GM21528 (cell line): ENCODE results near the gene CCDC141.
"Not testable (repeated sequence)": the region's sequence is repeated elsewhere in the genome, so short reads cannot be mapped to it uniquely, and the experiment has no call there.

Source experiments
- ATAC-seq: cut with Tn5 transposase; IDR thresholded peaks from one replicate; pipeline ENCODE4 v1.9.1; 2021; ENCODE audit warnings: mild to moderate bottlenecking, moderate library complexity; ENCODE audit not compliant: unreplicated experiment, low FRiP score

CCDC141 gene

DNA sequence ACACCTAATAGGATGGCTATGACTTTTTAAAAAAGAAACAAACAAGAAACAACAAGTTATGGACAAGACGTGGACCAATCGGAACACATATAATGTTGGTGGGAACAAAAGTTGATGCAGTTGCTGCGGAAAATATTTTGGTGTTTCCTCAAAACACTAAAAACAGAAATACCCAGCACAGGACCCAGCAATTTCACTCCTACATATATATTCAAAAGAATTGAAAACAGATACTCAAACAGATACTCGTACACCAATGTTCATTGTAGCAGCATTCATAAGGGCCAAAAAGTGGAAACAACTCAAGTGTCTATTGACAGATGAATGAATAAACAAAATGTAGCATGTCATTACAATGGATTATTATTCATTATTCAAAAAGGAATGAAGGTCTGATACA lies 12.1 kb downstream of the CCDC141 start:
- no peak for ATAC-seq

DNA sequence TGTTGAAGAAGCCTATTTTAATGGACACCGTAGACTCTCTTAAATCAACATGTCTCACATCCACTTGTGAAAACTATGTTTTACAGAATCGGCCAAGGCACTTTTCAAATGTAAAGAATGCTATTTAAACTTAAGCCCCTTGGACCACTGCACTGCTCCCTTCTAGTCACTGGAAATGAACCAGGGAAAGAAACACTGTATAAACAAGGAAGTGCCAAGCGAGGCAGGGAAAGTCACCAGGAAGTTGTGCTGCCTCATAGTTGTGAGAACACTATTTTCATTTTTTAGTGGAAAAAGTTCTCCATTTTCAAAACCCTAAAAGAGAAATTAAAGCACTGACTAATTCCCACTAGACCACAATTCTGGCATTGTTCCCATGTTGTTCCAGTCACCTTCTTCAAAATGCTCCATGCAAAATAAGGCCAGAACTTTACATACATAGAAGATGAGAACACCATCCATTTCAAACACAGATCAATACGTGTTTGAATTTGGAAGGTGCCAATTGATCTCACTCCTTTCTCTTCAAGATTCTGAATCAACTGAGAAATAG lies 13.5 kb downstream of the CCDC141 start:
- ATAC-seq: no peak

DNA sequence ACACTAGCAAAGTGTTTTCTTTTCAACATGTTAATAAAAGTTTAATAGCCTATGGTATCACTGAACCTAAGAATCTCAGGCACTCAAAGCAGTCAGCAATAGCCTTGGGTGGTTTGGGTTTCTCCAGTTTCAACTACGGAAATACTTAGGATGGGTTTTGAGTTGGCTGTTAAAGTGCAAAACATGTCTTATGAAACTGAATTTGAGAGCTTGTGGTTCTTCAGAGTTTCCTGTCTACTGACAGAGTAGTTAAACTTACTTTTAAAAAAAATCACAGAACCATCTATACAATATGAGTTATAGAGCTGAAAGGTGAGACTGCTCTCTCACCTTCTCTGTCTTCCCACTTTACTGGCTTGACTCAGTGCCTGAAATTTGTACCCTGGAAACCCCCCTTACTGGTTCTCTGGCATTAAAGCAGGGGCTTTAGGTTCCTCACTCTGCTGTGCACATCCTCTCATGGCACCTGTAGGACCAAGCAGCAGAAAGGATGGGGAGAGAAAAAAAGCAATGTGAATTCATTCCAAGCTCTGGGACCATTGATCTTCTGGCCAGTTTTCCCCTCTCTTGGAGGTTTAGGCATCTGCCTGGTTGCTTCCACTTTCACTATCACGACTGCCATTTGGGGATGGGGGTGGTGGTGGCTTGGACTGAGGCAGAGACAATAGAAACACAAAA lies 18.1 kb downstream of the CCDC141 start:
- peak; percentile 100 for ATAC-seq

DNA sequence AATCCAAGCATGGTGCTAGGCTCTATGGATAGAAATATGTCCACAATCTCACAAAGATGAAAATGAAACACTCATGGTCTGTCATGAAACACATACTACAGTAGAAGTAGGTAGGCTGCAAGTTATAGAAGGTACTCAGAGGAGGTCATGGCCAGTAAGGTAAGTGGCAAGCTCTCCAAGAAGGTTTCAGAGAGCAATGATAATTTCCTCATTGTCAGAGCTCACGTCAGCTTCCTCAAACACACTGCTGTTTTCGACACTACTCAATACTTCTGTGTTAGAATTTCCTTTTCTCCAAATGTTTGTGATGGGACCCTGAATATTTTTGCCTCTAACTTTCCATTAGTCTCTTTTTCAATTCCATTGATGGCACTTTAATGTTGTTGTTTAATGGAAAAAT lies 25.5 kb downstream of the CCDC141 start:
- ATAC-seq: no peak

DNA sequence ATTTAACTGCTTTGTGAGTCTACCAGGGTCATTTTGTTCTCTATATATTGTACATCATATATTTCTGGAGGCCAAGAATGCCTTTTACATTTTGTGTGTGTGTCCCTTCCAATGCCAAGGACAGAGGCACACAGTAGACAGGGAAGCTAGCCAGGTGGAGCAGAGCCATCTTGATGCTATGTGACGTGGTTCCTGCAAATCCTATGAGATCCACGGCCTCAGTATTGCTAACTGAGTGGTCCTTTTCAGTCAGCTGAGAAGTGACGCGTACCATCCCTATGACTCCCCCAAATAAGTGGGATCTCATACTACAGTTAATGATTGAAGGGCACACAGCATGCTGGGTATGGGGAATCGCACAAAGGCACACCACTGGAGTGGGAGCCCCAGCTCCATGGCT lies 27.3 kb downstream of the CCDC141 start:
- ATAC-seq: no peak

DNA sequence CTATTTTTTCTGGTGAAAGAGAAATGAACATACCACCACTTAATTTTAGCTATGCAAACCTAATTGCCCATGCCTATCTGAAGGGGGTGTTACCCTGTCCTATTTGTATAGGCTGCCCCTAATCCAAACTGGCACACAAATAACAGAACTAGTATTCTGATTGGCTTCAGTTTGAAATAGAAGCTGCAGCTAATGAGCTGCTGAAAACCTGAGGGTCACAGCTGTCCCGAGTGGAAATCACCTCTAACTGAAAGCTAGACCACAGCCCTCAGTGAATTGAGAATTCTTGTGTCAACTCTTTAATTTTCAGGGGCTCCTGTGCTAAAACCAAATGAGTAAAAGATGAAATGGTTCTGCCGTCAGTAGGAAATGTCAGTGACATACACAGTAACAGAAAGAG lies 28.7 kb downstream of the CCDC141 start:
- ATAC-seq: peak; percentile 63

DNA sequence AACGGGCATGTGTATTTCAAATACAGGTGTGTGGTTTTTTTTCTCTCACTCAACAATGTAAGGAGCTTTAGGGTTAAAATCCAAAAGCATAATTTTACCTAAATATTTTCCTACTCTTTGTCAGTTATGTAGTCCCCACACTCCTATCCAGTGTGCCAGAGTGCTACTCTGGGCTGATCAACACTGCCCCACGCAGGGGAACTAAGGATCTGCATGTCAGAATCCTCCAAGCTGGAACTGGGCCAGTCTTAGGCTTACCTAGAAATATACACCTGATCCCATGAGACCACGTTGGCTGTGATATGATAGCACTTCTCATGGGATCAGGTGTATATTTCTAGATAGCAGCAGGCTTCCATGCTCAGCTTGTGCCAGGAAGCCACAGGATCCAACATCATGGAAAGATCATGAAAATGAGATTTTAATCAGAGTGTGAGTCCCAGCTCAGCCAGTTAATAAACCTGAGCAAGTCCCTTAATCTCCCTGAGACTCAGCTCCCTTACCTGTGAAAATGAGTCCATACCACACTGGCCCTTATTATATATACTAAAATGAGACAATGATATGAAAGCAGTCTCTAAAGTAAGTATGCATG lies 29.7 kb downstream of the CCDC141 start:
- peak; percentile 53 for ATAC-seq

DNA sequence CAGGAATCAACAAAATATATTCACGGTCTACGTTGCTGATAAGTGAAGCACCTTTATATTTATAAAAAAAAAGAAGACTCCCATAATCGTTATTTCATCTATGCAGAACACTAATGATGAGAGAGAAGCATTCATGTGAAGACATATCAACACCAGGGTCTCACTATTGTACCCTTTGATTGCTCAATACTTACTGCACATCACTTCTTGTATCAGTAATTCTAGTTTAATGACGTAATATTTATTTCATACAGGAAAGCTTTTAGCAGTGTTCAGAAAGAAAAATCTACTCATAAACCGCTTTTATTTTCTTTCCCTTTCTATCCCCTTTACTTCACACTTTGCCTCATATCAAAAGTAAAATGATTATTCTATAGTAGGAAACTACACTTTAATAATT lies 30.7 kb downstream of the CCDC141 start:
- no peak for ATAC-seq

DNA sequence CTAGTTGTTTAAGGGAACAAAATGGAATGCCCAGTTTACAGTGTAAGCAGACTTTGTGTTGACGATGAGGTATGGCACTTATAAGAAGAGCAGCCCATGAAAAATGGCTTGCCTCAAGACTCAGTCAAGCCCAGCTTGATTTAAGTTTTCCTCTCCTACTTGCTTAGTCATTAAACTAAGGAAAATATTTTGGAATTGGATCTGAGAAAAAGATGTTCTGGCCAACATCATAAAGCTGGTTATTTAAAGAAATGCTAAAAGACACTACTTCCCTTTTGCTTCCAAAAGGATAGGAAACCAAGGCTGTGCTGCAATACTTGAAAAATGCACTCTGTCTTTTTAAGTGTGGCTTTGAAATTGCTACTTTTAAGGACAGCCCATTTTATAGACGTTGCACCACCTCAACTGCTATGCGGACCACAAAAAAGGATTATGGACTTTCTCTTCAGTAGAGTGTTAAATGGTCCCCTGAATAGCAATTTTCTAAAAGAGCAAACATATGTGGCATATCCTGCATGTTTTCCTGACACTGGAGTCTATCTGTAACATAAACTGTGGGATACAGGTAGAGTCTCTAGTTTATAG lies 32.1 kb downstream of the CCDC141 start:
- no peak for ATAC-seq

DNA sequence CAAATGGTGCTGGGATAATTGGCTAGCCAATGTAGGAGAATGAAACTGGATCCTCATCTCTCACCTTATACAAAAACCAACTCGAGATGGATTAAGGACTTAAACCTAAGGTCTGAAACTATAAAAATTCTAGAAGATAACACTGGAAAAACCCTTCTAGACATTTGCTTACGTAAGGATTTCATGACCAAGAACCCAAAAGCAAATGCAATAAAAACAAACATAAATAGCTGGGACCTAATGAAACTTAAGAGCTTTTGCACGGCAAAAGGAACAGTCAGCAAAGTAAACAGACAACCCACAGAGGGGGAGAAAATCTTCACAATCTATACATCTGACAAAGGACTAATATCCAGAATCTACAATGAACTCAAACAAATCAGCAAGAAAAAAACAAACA lies 35.7 kb downstream of the CCDC141 start:
- not testable (repeated sequence) for ATAC-seq

DNA sequence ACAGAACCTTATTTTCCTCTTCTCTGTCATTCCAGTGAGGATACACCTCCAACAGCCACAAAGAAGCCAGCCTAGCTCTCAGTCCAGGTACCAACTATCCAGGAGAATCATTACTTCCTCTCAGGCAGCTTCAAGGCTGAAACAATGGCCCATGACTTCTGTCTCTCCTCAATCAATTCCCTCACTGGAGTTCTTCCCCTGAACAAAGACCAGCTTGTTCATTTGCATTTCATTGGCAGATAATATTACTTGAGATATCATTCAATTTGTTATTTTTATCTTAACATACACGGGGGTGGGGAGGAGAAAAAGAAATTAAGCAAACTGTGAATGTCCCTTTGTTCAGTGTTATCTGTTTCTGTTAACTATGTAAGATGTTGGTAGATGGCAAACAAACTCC lies 44.0 kb downstream of the CCDC141 start:
- no peak for ATAC-seq

DNA sequence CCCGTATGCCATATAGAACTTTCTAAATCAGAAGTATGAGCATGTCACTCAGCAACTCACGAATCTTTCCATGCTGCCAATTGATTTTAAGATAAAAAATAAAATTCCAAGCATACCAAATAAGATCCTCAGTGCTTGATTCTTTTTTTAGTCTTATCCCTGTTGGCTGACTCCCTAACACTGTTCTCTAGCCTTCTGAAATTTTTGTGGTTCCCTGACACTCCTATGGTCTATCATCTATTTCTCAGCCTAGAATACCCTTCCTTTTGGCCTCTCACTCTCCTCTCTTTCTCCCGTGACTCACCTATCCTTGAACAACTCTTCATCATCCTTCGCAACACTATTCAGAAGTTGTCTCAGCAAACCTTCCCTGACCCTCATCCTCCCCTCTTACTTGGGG lies 50.5 kb downstream of the CCDC141 start:
- no peak for ATAC-seq

DNA sequence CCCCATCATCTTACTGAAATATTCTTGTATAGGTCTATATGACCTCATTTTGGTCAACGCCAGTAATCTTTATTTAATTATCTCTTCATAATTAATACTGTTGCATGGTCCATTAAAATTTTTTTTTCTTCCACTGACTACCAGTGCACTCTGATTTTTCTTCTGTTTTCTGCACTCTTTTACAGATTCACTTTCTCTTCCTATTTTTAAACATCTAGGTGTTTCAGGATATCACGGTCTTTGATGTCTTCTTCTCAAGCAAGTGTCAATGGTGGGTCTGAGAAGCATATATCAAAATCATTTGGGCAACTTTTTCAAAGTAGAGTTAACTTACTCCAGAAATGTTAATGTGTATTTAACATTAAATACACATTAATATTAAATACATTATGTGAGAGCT lies 51.4 kb downstream of the CCDC141 start:
- ATAC-seq: peak; percentile 61

DNA sequence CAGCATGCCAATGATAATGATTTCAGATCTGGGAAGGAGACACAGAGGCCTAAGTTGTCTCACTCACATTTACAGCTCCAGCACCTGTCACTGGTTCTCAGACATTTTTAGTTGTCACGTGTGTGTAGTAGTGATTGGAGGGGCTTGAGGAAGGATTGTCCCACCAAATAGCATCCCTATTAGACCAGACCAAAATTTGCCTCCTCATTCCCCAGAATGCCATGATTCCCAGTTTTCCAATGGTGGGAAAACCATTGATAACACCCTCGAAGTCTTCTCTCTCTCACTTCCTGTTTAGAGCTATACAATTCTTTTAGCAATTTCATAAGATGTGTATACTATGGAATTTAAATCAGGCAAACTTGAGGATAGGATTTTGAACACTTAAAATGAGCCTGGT lies 52.5 kb downstream of the CCDC141 start:
- no peak for ATAC-seq

DNA sequence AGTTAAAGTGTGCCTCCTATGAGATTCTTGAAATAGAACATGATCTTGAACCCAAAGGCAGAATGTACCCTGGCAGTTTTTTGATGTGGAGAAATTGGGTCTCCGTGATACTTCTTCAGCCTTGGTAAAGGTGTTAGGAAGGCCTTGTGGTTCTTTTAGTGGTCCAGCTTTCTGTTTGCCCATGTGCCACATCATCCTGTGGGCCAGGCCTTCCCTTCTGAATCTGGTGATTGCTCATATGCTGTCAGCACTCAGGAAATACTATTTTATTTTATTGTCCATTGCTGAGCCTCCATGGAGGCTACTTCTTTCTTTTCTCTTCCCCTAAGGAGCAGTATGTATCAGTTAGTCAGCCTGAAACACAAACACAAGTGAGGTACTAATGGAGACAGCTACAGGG lies 52.9 kb downstream of the CCDC141 start:
- no peak for ATAC-seq

DNA sequence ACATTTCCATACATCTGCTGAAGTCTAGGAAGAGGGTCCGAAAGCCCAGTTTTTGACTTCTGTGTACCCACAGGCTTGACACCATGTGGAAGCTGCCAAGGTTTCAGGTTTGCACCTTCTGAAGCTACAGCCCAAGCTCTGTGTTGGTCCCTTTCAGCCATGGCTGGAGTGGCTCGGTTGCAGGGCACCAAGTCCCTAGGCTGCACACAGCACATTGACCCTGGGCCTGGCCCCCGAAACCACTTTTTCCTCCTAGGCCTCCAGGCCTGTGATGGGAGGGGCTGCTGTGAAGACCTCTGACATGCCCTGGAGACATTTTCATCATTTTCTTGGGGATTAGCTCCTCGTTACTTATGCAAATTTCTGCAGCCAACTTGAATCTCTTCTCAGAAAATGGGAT lies 55.7 kb downstream of the CCDC141 start:
- ATAC-seq: no peak

DNA sequence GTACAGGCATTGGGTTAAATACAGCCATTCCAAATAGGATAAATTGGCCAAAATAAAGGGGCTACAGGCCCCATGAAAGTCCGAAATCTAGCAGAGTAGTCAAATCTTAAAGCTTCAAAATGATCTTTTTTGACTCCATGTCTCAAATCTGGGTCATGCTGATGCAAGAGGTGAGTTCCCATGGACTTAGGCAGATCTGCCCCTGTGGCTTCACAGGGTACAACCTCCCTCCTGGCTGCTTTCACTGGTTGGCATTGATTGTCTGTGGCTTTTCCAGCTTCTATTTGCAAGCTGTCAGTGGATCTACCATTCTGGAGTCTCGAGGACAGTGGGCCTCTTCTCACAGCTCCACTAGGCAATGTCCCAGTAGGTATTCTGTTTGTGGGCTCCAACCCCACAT lies 56.1 kb downstream of the CCDC141 start:
- ATAC-seq: no peak

DNA sequence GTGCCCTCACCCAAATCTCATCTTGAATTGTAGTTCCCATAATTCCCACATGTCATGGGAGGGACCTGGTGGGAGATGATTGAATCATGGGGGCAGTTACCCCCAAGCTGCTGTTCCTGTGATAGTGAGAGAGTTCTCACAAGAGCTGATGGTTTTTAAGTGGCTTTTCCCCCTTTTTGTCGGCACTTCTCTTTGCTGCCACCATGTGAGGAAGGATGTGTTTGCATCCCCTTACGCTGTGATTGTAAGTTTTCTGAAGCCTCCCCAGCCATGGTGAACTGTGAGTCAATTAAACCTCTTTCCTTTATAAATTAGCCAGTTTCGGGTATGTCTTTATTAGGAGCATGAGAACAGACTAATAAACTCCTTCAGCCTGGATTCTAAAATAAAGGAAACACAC lies 57.2 kb downstream of the CCDC141 start:
- ATAC-seq: not testable (repeated sequence)

DNA sequence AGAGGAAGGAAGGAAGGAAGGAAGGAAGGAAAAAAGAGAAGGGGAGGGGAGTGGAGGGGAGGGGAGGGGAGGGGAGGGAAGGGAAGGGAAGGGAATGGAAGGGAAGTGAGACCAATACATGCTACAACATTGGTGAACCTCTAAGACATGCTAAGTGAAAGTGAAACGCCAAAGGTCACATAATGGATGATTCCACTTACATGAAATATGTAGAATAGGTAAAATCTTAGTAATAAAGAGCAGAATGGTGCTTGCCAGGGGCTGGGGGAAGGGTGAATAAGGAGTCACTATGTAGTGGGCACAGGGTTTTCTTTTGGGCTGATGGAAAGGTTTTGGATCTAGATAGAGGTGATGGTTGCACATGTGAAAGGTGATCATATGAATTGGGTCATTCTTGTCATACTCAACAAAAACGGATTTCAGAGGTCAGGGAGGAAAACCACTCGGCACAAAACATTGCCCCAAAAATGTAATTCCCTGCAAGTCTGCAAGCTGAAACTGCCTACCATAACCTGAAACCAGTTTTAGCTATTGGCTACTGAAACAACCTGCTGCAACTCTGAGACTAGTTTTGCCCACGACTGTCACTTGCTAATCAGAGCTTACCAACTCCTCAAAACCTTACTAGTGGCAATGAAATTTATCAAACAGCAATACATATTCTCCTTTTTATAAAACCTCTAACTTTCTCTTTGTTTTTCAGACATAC lies 59.2 kb downstream of the CCDC141 start:
- ATAC-seq: peak; percentile 85

DNA sequence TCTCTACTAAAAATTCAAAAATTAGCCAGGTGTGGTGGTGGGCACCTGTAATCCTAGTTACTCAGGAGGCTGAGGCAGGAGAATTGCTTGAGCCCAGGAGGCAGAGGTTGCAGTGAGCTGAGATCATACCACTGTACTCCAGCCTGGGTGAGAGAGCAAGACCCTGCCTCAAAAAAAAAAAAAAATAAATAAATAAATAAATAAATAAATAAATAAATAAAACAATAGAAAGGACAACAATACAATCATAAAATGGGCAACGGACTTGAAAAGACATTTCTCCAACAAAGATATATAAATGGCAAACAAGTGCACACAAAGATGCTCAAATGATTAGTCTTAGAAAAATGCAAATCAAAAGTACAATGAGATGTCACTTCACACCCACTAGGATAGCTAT lies 60.5 kb downstream of the CCDC141 start:
- not testable (repeated sequence) for ATAC-seq

DNA sequence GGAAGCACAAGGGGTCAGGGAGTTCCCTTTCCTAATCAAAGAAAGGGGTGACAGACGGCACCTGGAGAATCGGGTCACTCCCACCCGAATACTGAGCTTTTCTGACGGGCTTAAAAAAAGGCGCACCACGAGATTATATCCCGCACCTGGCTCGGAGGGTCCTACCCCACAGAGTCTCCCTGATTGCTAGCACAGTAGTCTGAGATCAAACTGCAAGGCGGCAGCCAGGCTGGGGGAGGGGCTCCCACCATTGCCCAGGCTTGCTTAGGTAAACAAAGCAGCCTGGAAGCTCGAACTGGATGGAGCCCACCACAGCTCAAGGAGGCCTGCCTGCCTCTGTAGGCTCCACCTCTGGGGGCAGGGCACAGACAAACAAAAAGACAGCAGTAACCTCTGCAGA lies 67.3 kb downstream of the CCDC141 start:
- ATAC-seq: not testable (repeated sequence)
